Gastroesophageal sphincter (tissue), 3 donors: ENCODE measurements around the gene FHL3.

Experiments
- CTCF ChIP-seq, 4 experiments: fragments of 200-600 bp in 2 of 4; fragments of 450-650 bp in 2 of 4; sonication (generic) in 1 of 4; IDR thresholded peaks; one replicate each; pipeline ENCODE4 v1.5.1; 2017 to 2019; ENCODE audit warnings: antibody characterized with exemption in 4 of 4, mild to moderate bottlenecking in 2 of 4, moderate library complexity in 2 of 4
- POLR2A ChIP-seq, 2 donors: fragments of 450-650 bp; IDR thresholded peaks; one replicate each; pipeline ENCODE4 v1.6.1; 2017; ENCODE audit warnings: antibody characterized with exemption in 2 of 2, mild to moderate bottlenecking in 2 of 2, moderate library complexity in 1 of 2

GRCh38 chr1:38052750-38053415, 47.6 kb upstream of the FHL3 start:
- no peak for TF ChIP-seq POLR2A (IDR thresholded peaks at IDR 0.05)
- TF ChIP-seq CTCF (IDR thresholded peaks at IDR 0.05) = no peak
